H1 (cell line): ENCODE results near the gene LINC01488. TPM values are rescaled to one million over a fixed set of nuclear protein-coding genes. Genes with fewer than 3 reads are reported as not detected.

Experiments
- CTCF ChIA-PET: fragments of 300-600 bp; sonication (Branson Sonifier 250); formaldehyde crosslinking; loops from one replicate; lab custom pipeline; 2021; ENCODE audit not compliant: partially characterized antibody; lab: Charles Lee
- POLR2A ChIA-PET: fragments of 300-600 bp; sonication (Branson Sonifier 250); formaldehyde crosslinking; loops from one replicate; lab custom pipeline; 2021; ENCODE audit warnings: inconsistent platforms; ENCODE audit not compliant: partially characterized antibody; lab: Charles Lee
- DNase-seq, 2 experiments: peaks; one replicate each; pipeline versions ENCODE4 v3.0.0 to v3.0.0-alpha.2; 2010 to 2022; ENCODE audit warnings: low spot score in 2 of 2, low read depth in 1 of 2, mixed read lengths in 1 of 2
- FAIRE-seq: peaks from 2 replicates; lab custom pipeline; 2011; peaks lifted over from hg19 to GRCh38; lab: Jason Lieb, UNC
- H2AFZ ChIP-seq: 2 replicates; pipeline ENCODE4 v1.8.1; 2012; ENCODE audit warnings: low read length, inconsistent platforms
- H2AK5ac ChIP-seq: 2 replicates; pipeline ENCODE4 v1.6.1; 2013; ENCODE audit warnings: low read depth, low read length
- H2BK120ac ChIP-seq: replicated peaks from 2 replicates; pipeline ENCODE3; 2013; ENCODE audit warnings: low read depth, low read length, inconsistent platforms
- H2BK12ac ChIP-seq: 2 replicates; pipeline ENCODE4 v1.6.1; 2013; ENCODE audit warnings: low read depth, low read length
- H2BK15ac ChIP-seq: 2 replicates; pipeline ENCODE4 v1.6.1; 2013; ENCODE audit warnings: low read length
- H2BK20ac ChIP-seq: 2 replicates; pipeline ENCODE4 v1.6.1; 2013; ENCODE audit warnings: low read length
- H2BK5ac ChIP-seq: 2 replicates; pipeline ENCODE4 v1.6.1; 2013; ENCODE audit warnings: low read depth, low read length
- H3K14ac ChIP-seq: 2 replicates; pipeline ENCODE4 v1.6.1; 2013; ENCODE audit warnings: inconsistent platforms; ENCODE audit not compliant: insufficient read length
- H3K18ac ChIP-seq: 2 replicates; pipeline ENCODE4 v1.6.1; 2013; ENCODE audit warnings: low read length; ENCODE audit errors: extremely low read depth
- H3K23ac ChIP-seq: 2 replicates; pipeline ENCODE4 v1.6.1; 2013; ENCODE audit warnings: inconsistent platforms; ENCODE audit not compliant: insufficient read length
- H3K23me2 ChIP-seq: 2 replicates; pipeline ENCODE4 v1.6.1; 2013; ENCODE audit warnings: low read depth, low read length
- H3K27ac ChIP-seq: 2 replicates; pipeline ENCODE4 v1.6.1; 2011; ENCODE audit warnings: low read depth, low read length, inconsistent platforms
- H3K27me3 ChIP-seq, 4 experiments: replicated peaks in 1 of 4; 1 replicate in 1 of 4; 2 replicates in 3 of 4; pipeline versions ENCODE4 v1.6.1 to v1.8.1; 2011 to 2013; ENCODE audit warnings: low read length in 3 of 4, mild to moderate bottlenecking in 3 of 4, inconsistent platforms in 2 of 4, mixed read lengths in 2 of 4, moderate library complexity in 1 of 4; ENCODE audit not compliant: control insufficient read depth in 3 of 4, insufficient read depth in 3 of 4; ENCODE audit errors: extremely low read depth in 1 of 4
- H3K36me3 ChIP-seq, 4 experiments: 2 replicates each; pipeline versions ENCODE4 v1.6.1 to v1.8.1; 2011 to 2013; ENCODE audit warnings: mild to moderate bottlenecking in 4 of 4, low read length in 3 of 4, moderate library complexity in 2 of 4, control low read depth in 1 of 4, inconsistent platforms in 1 of 4; ENCODE audit not compliant: insufficient read depth in 4 of 4, control insufficient read depth in 2 of 4
- H3K4ac ChIP-seq: replicated peaks from 2 replicates; pipeline ENCODE3; 2013; ENCODE audit warnings: low read length, low read depth, mixed read lengths, inconsistent platforms; ENCODE audit not compliant: insufficient read length
- H3K4me1 ChIP-seq, 4 experiments: replicated peaks in 1 of 4; 1 replicate in 1 of 4; 2 replicates in 3 of 4; pipeline versions ENCODE4 v1.6.1 to v1.8.1; 2011 to 2013; ENCODE audit warnings: low read length in 3 of 4, inconsistent platforms in 2 of 4, mixed read lengths in 1 of 4; ENCODE audit not compliant: insufficient read depth in 4 of 4, control insufficient read depth in 3 of 4
- H3K4me2 ChIP-seq, 2 experiments: 2 replicates each; pipeline versions ENCODE4 v1.6.1 to v1.8.1; 2011 to 2013; ENCODE audit warnings: low read depth in 2 of 2, low read length in 2 of 2, control low read depth in 1 of 2, inconsistent platforms in 1 of 2, mild to moderate bottlenecking in 1 of 2; ENCODE audit not compliant: insufficient read depth in 1 of 2
- H3K4me3 ChIP-seq, 4 experiments: fragments of 200-600, 300-600 bp in 1 of 4; sonication (generic), shearing (Covaris generic), sonication (Bioruptor Twin) in 1 of 4; 2 replicates each; pipeline versions ENCODE4 v1.5.1 to v1.8.1; 2011 to 2016; ENCODE audit warnings: low read length in 4 of 4, low read depth in 3 of 4, control low read depth in 2 of 4, inconsistent platforms in 2 of 4, mild to moderate bottlenecking in 2 of 4, mixed read lengths in 1 of 4, moderate library complexity in 1 of 4; ENCODE audit not compliant: insufficient read depth in 2 of 4; ENCODE audit errors: extremely low read depth in 1 of 4
- H3K56ac ChIP-seq: replicated peaks from 2 replicates; pipeline ENCODE3; 2013; ENCODE audit warnings: low read depth, mild to moderate bottlenecking, mixed read lengths, low read length, inconsistent platforms; ENCODE audit not compliant: insufficient read length
- H3K79me1 ChIP-seq: 2 replicates; pipeline ENCODE4 v1.6.1; 2013; ENCODE audit warnings: low read depth, low read length, control low read depth
- H3K79me2 ChIP-seq, 2 experiments: 2 replicates each; pipeline versions ENCODE4 v1.6.1 to v1.8.1; 2012 to 2013; ENCODE audit warnings: low read length in 2 of 2, mild to moderate bottlenecking in 2 of 2, inconsistent platforms in 1 of 2; ENCODE audit not compliant: insufficient read depth in 2 of 2, control insufficient read depth in 1 of 2
- H3K9ac ChIP-seq, 4 experiments: replicated peaks in 1 of 4; 1 replicate in 1 of 4; 2 replicates in 3 of 4; pipeline versions ENCODE4 v1.6.1 to v1.8.1; 2011 to 2013; ENCODE audit warnings: low read depth in 3 of 4, low read length in 3 of 4, control low read depth in 2 of 4, mild to moderate bottlenecking in 2 of 4, moderate library complexity in 2 of 4, inconsistent platforms in 1 of 4; ENCODE audit errors: extremely low read depth in 1 of 4
- H3K9me3 ChIP-seq, 2 experiments: 2 replicates each; pipeline versions ENCODE4 v1.6.1 to v1.8.1; 2012 to 2013; ENCODE audit warnings: mild to moderate bottlenecking in 2 of 2, moderate library complexity in 2 of 2, control low read depth in 1 of 2, inconsistent platforms in 1 of 2, low read depth in 1 of 2, low read length in 1 of 2, mixed read lengths in 1 of 2; ENCODE audit not compliant: insufficient read depth in 2 of 2
- H4K20me1 ChIP-seq, 2 experiments: replicated peaks in 1 of 2; 2 replicates each; pipeline versions ENCODE3 to v1.8.1; 2011 to 2013; ENCODE audit warnings: inconsistent platforms in 2 of 2, low read length in 2 of 2, mild to moderate bottlenecking in 1 of 2; ENCODE audit not compliant: insufficient read depth in 2 of 2, control insufficient read depth in 1 of 2
- H4K5ac ChIP-seq: 2 replicates; pipeline ENCODE4 v1.6.1; 2013; ENCODE audit warnings: low read length, low read depth, mixed read lengths, inconsistent platforms; ENCODE audit not compliant: insufficient read length
- H4K8ac ChIP-seq: 2 replicates; pipeline ENCODE4 v1.8.0; 2013; ENCODE audit warnings: mild to moderate bottlenecking, moderate library complexity, low read length, inconsistent platforms; ENCODE audit not compliant: insufficient read depth; ENCODE audit errors: extremely low read depth
- H4K91ac ChIP-seq: replicated peaks from 2 replicates; pipeline ENCODE3; 2013; ENCODE audit warnings: low read length, mixed read lengths, inconsistent platforms; ENCODE audit not compliant: insufficient read length
- CHD2 ChIP-seq: IDR thresholded peaks from 2 replicates; pipeline ENCODE4 v1.6.1; 2012; ENCODE audit warnings: low read length, improper control_type of control experiment
- HDAC2 ChIP-seq, 2 experiments: fragments of 300-600 bp in 1 of 2; sonication (generic) in 1 of 2; IDR thresholded peaks; 2 replicates each; pipeline ENCODE4 v1.6.1; 2011 to 2012; ENCODE audit warnings: low read depth in 2 of 2, low read length in 2 of 2, mild to moderate bottlenecking in 2 of 2, moderate library complexity in 2 of 2, borderline replicate concordance in 1 of 2, inconsistent platforms in 1 of 2
- RAD21 ChIP-seq, 2 experiments: IDR thresholded peaks in 1 of 2; conservative IDR thresholded peaks in 1 of 2; 2 replicates each; pipeline ENCODE4 v1.6.1; 2011; ENCODE audit warnings: low read depth in 2 of 2, low read length in 2 of 2, improper control_type of control experiment in 1 of 2, inconsistent platforms in 1 of 2, mild to moderate bottlenecking in 1 of 2, moderate library complexity in 1 of 2
- RXRA ChIP-seq: IDR thresholded peaks from 2 replicates; pipeline ENCODE4 v1.6.1; 2011; ENCODE audit warnings: low read depth, mild to moderate bottlenecking, low read length, moderate library complexity; ENCODE audit not compliant: insufficient read depth
- WGBS, 2 experiments: shearing (Covaris generic) in 1 of 2; methylation state at CpG; one replicate each; pipeline versions ENCODE4 v1.1.6 to v1.1.7; 2013 to 2015; ENCODE audit warnings: low lambda C conversion rate in 2 of 2, mixed read lengths in 2 of 2, inconsistent platforms in 1 of 2, low coverage in 1 of 2, missing lambda C conversion rate in 1 of 2; ENCODE audit not compliant: insufficient replicate concordance in 2 of 2, insufficient coverage in 1 of 2, insufficient read length in 1 of 2; ENCODE audit errors: extremely low coverage in 1 of 2, missing lambda C conversion rate in 1 of 2; 5-methylcytosine and 5-hydroxymethylcytosine counted together
- polyA plus RNA-seq, 7 experiments: library from polyadenylated mRNA; depleted of rRNA in 3 of 7; stranded (reverse) in 5 of 7; unstranded in 2 of 7; fragments of >200 nt in 5 of 7; fragments of 200-250 nt in 2 of 7; gene quantifications; 1 replicate in 5 of 7; 2 replicates in 1 of 7; 4 replicates in 1 of 7; pipeline versions ENCODE4 v1.2.1 to v1.2.3, GENCODE V29; 2011 to 2013; ENCODE audit warnings: missing spikeins in 2 of 7, mixed read lengths in 2 of 7
- total RNA-seq: library from RNA; stranded (reverse); fragmentation: NEBNext Ultra II Directional; extraction: Animal tissue kit (Norgen Biotek cat#: 25700); gene quantifications from 2 replicates; pipeline ENCODE4 v1.2.1, GENCODE V29; 2021

The LINC01488 gene
- total and polyA plus RNA-seq, 2 of the 8 experiments (the other 6 are each of a cell fraction or from before 2014, with no cell fraction given): not detected

- Histone ChIP-seq H3K23me2 (no peaks in the 10 kb centered on the region), H3K9ac (0 out of 7 replicates have a peak overlapping the region, but pooled peaks of 2 of the 4 experiments have one; percentile 4 to 14), H2AFZ (no peak overlapping the region), H2AK5ac (no peak overlapping the region), H3K79me2 (no peaks in the 10 kb centered on the region), H3K27me3 (no peaks in the 10 kb centered on the region), H3K4me1 (peaks cover 0 to 3% (median 0%) of the 10 kb centered on the region in 4 experiments; a peak in 2 of 7 replicates), H2BK5ac (no peak overlapping the region)
- no peak for TF ChIP-seq RXRA
- TF ChIP-seq RAD21 (IDR thresholded peaks at IDR 0.05 in 1 of 2, conservative IDR thresholded peaks at IDR 0.05 in 1 of 2; ENCODE audit: low read depth in 2 of 2, low read length in 2 of 2): no peak
- no peak for TF ChIP-seq HDAC2 (IDR thresholded peaks at IDR 0.05; ENCODE audit: borderline replicate concordance in 1 of 2, low read depth in 2 of 2, low read length in 2 of 2)
- no peak for TF ChIP-seq CHD2
- TF ChIP-seq, all 59 proteins: peak for 0
- WGBS, 2 experiments: 86% methylated on average over 19 of the region's 19 CpGs; no CpG with 5 or more reads in 1 of the 2 experiments
- H3K4me2 ChIP-seq: no peak overlapping the region
- H4K20me1 ChIP-seq: no peaks in the 10 kb centered on the region
- peak overlapping the region; percentile 19; the same call in 1 of the 2 replicates for H2BK15ac ChIP-seq
- H3K79me1 ChIP-seq: no peaks in the 10 kb centered on the region; the same call in 1 of the 2 replicates
- H3K4me3 ChIP-seq: no peak overlapping the region
- H4K5ac ChIP-seq: no peak overlapping the region
- ChIA-PET POLR2A (interaction anchor here (1.2 kb wide), 1 partner anchor 20 kb away, joined by 3 read pairs; no protein-coding TSS in a partner anchor), CTCF (interaction anchor here (1.1 to 1.2 kb wide), 5 partner anchors 16 to 199 kb away, joined by 3 to 5 read pairs (median 3); no protein-coding TSS in a partner anchor)
- no peak overlapping the region for H2BK20ac ChIP-seq
- FAIRE-seq (no peak), DNase-seq (no peak)
- no peak overlapping the region for H4K91ac ChIP-seq
- no peak overlapping the region for H3K14ac ChIP-seq
- H4K8ac ChIP-seq: no peak overlapping the region; the same call in 1 of the 2 replicates
- H2BK120ac ChIP-seq: no peak overlapping the region
- no peak overlapping the region for H3K23ac ChIP-seq
- H3K27ac ChIP-seq: no peak overlapping the region
- H3K9me3 ChIP-seq: peaks cover 5 to 7% of the 10 kb centered on the region in 2 experiments; a peak in 3 of 4 replicates
- peak overlapping the region; percentile 77; the same call in 1 of the 2 replicates for H2BK12ac ChIP-seq
- no peak overlapping the region for H3K4ac ChIP-seq
- H3K18ac ChIP-seq: peak overlapping the region; percentile 28; the same call in 1 of the 2 replicates
- H3K36me3 ChIP-seq: no peaks in the 10 kb centered on the region
- H3K56ac ChIP-seq: no peak overlapping the region
These were observed 19.1 kb upstream of the LINC01488 start for GRCh38 chr11:69462106-69462951.
